WTC11 (cell line): ENCODE measurements around the gene DHX34. TPM values are rescaled to one million over a fixed set of nuclear protein-coding genes. Genes with fewer than 3 reads are reported as not detected.
A peak's percentile ranks its signal among the peaks of the same experiment; 100 is the strongest.

Source experiments
- ATAC-seq: fragments of 200-7000 bp; cut with Tn5 transposase; 2 replicates; pipeline ENCODE4 v1.10.0; 2021; ENCODE audit warnings: mild to moderate bottlenecking, moderate library complexity
- CTCF ChIA-PET: fragments of 300-600 bp; sonication (Branson Sonifier 250); formaldehyde crosslinking; loops from one replicate; lab custom pipeline; 2021; ENCODE audit warnings: antibody characterized with exemption; lab: Charles Lee
- POLR2A ChIA-PET: fragments of 350-600 bp; sonication (Branson Sonifier 250); formaldehyde crosslinking; loops from one replicate; lab custom pipeline; 2021; ENCODE audit warnings: antibody characterized with exemption; lab: Charles Lee
- DNase-seq: peaks from one replicate; pipeline ENCODE4 v3.0.0; 2021; ENCODE audit warnings: low spot score
- H3K27ac Mint-ChIP-seq: 2 replicates; pipeline ENCODE4 v1.8.0; 2021; ENCODE audit warnings: mixed read lengths
- H3K27me3 Mint-ChIP-seq: 2 replicates; pipeline ENCODE4 v1.8.0; 2021; ENCODE audit warnings: low read depth, mild to moderate bottlenecking, moderate library complexity, mixed read lengths
- H3K36me3 Mint-ChIP-seq: 2 replicates; pipeline ENCODE4 v1.8.0; 2021; ENCODE audit warnings: mixed read lengths
- H3K4me1 Mint-ChIP-seq: 2 replicates; pipeline ENCODE4 v1.8.0; 2022; ENCODE audit warnings: mixed read lengths
- H3K4me3 Mint-ChIP-seq: 2 replicates; pipeline ENCODE4 v1.8.0; 2021; ENCODE audit warnings: mild to moderate bottlenecking, moderate library complexity, mixed read lengths
- H3K9me3 Mint-ChIP-seq: 2 replicates; pipeline ENCODE4 v1.8.0; 2021; ENCODE audit warnings: mixed read lengths
- ATF2 ChIP-seq: sonication (generic); formaldehyde crosslinking; IDR thresholded peaks from 2 replicates; pipeline ENCODE4 v1.8.1; 2022; ENCODE audit warnings: low read depth, missing genetic modification reagents, borderline replicate concordance
- CREB1 ChIP-seq: sonication (generic); formaldehyde crosslinking; IDR thresholded peaks from 2 replicates; pipeline ENCODE4 v1.8.0; 2023; ENCODE audit warnings: mild to moderate bottlenecking, missing genetic modification reagents
- ELF4 ChIP-seq: sonication (generic); formaldehyde crosslinking; IDR thresholded peaks from 2 replicates; pipeline ENCODE4 v1.8.1; 2022; ENCODE audit warnings: low read depth, mild to moderate bottlenecking, moderate library complexity, missing genetic modification reagents
- FOXK1 ChIP-seq: sonication (generic); formaldehyde crosslinking; IDR thresholded peaks from 2 replicates; pipeline ENCODE4 v1.8.0; 2022; ENCODE audit warnings: mild to moderate bottlenecking, moderate library complexity, missing genetic modification reagents
- FOXP1 ChIP-seq: sonication (generic); formaldehyde crosslinking; IDR thresholded peaks from 2 replicates; pipeline ENCODE4 v1.8.0; 2022; ENCODE audit warnings: missing genetic modification reagents, mild to moderate bottlenecking, moderate library complexity, borderline replicate concordance
- GTF2I ChIP-seq: fragments of 250-450 bp; sonication (Bioruptor Pico); conservative IDR thresholded peaks from 2 replicates; pipeline ENCODE4 v1.4.0; 2021; ENCODE audit warnings: mild to moderate bottlenecking
- HMGXB4 ChIP-seq: sonication (generic); formaldehyde crosslinking; IDR thresholded peaks from 2 replicates; pipeline ENCODE4 v1.8.1; 2023; ENCODE audit warnings: mild to moderate bottlenecking, moderate library complexity, missing genetic modification reagents
- NFATC4 ChIP-seq: fragments of 250-450 bp; sonication (Bioruptor Pico); IDR thresholded peaks from 2 replicates; pipeline ENCODE4 v1.9.0; 2021; ENCODE audit warnings: mild to moderate bottlenecking
- NFE2L1 ChIP-seq: sonication (generic); formaldehyde crosslinking; IDR thresholded peaks from 2 replicates; pipeline ENCODE4 v1.8.1; 2023; ENCODE audit warnings: missing genetic modification reagents
- NFYB ChIP-seq: sonication (generic); formaldehyde crosslinking; conservative IDR thresholded peaks from 2 replicates; pipeline ENCODE4 v1.8.0; 2022; ENCODE audit warnings: low read depth, missing genetic modification reagents
- NR1H2 ChIP-seq: sonication (generic); formaldehyde crosslinking; IDR thresholded peaks from 2 replicates; pipeline ENCODE4 v1.9.0; 2021; ENCODE audit warnings: mild to moderate bottlenecking, moderate library complexity, missing genetic modification reagents
- NR2C2 ChIP-seq: sonication (generic); formaldehyde crosslinking; IDR thresholded peaks from 2 replicates; pipeline ENCODE4 v1.8.0; 2022; ENCODE audit warnings: mild to moderate bottlenecking, missing genetic modification reagents
- OVOL2 ChIP-seq: fragments of 250-450 bp; sonication (Bioruptor Pico); IDR thresholded peaks from 2 replicates; pipeline ENCODE4 v1.9.0; 2021; ENCODE audit warnings: mild to moderate bottlenecking, borderline replicate concordance
- RELA ChIP-seq: sonication (generic); formaldehyde crosslinking; IDR thresholded peaks from 2 replicates; pipeline ENCODE4 v1.8.1; 2022; ENCODE audit warnings: missing genetic modification reagents, mild to moderate bottlenecking, borderline replicate concordance
- SMAD3 ChIP-seq: sonication (generic); formaldehyde crosslinking; IDR thresholded peaks from 2 replicates; pipeline ENCODE4 v1.8.0; 2022; ENCODE audit warnings: missing genetic modification reagents, mild to moderate bottlenecking, borderline replicate concordance
- SMAD4 ChIP-seq: sonication (generic); formaldehyde crosslinking; IDR thresholded peaks from 2 replicates; pipeline ENCODE4 v1.8.0; 2022; ENCODE audit warnings: mild to moderate bottlenecking, missing genetic modification reagents
- TCF7 ChIP-seq: sonication (generic); formaldehyde crosslinking; IDR thresholded peaks from 2 replicates; pipeline ENCODE4 v1.8.0; 2022; ENCODE audit warnings: mild to moderate bottlenecking, low read depth, missing genetic modification reagents, moderate library complexity
- TP53 ChIP-seq: sonication (generic); formaldehyde crosslinking; IDR thresholded peaks from 2 replicates; pipeline ENCODE4 v1.8.1; 2023; ENCODE audit warnings: mild to moderate bottlenecking, missing genetic modification reagents
- ZBTB21 ChIP-seq: sonication (generic); formaldehyde crosslinking; IDR thresholded peaks from 2 replicates; pipeline ENCODE4 v1.8.1; 2023; ENCODE audit warnings: mild to moderate bottlenecking, missing genetic modification reagents, borderline replicate concordance
- ZNF121 ChIP-seq: sonication (generic); formaldehyde crosslinking; IDR thresholded peaks from 2 replicates; pipeline ENCODE4 v1.8.0; 2023; ENCODE audit warnings: missing genetic modification reagents
- ZNF263 ChIP-seq: sonication (generic); formaldehyde crosslinking; IDR thresholded peaks from 2 replicates; pipeline ENCODE4 v1.8.1; 2022; ENCODE audit warnings: low read depth, mild to moderate bottlenecking, moderate library complexity, missing genetic modification reagents
- ZNF317 ChIP-seq: sonication (generic); formaldehyde crosslinking; IDR thresholded peaks from 2 replicates; pipeline ENCODE4 v1.8.1; 2023; ENCODE audit warnings: low read depth, mild to moderate bottlenecking, moderate library complexity, missing genetic modification reagents, borderline replicate concordance
- ZNF396 ChIP-seq: fragments of 250-450 bp; sonication (Bioruptor Pico); IDR thresholded peaks from 2 replicates; pipeline ENCODE4 v1.8.0; 2021; ENCODE audit warnings: mild to moderate bottlenecking, moderate library complexity, borderline replicate concordance
- ZNF671 ChIP-seq: fragments of 250-450 bp; sonication (Bioruptor Pico); IDR thresholded peaks from 2 replicates; pipeline ENCODE4 v1.8.0; 2021; ENCODE audit warnings: mild to moderate bottlenecking
- total RNA-seq: library from RNA; stranded (reverse); gene quantifications from 3 replicates; pipeline ENCODE4 v1.2.3, GENCODE V29; 2021
- TF ChIP-seq, protein P1 (sequence below): sonication (generic); formaldehyde crosslinking; IDR thresholded peaks from 2 replicates; pipeline ENCODE4 v1.8.1; 2022; ENCODE audit warnings: low read depth, mild to moderate bottlenecking, moderate library complexity, missing genetic modification reagents, borderline replicate concordance

Gene DHX34
- total RNA-seq, 1 experiment from 2014 or later = 35.6 TPM

DNA sequence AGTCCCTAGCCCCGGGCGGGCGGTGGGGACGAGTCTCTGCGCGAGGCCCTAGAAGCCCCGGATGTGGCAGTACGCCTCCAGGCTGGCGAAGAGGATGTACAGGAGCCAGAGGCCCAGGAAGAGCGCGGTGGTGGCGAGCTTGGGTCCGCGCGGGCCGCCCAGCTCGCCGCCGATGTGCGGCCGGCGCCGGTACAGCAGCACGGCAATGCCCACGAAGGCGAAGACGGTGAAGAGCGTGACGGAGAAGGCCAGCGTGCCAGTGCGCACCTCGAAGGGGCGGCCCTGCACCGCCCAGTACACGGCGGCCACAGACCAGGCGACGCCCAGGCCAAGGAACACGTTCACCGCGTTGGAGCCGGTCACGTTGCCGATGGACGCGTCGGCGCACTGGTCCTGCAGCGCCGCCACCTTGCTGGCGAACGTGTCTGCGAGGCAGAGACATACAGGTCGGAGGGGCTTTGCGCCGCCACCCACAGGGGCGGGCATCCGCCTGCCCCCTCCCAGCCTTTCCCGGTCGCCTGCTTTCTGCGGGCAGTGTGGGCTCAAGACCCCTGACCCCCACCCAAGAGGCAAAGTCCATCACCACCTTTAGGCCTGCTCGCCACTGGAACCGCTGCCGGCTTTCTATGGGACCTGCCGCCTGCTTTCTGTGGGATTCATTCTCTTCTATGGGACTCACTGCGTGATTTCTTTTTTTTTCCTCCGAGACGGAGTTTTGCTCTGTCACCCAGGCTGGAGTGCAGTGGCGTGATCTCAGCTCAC, 81.1 kb downstream of the DHX34 start (continued):
- TF ChIP-seq ZNF317 (CRISPR knock-in tag) (peak; percentile 60; the same call in 1 of the 2 replicates), ATF2 (no peak), FOXK1 (CRISPR knock-in tag) (peak; percentile 90), ZNF121 (CRISPR knock-in tag) (no peak; the same call in 1 of the 2 replicates), NFATC4 (CRISPR knock-in tag) (no peak), ZNF263 (no peak), OVOL2 (CRISPR knock-in tag) (no peak), NFYB (CRISPR knock-in tag) (no peak; the same call in 1 of the 2 replicates), RELA (CRISPR knock-in tag) (peak; percentile 97), TCF7 (CRISPR knock-in tag) (peak; percentile 82; the same call in 1 of the 2 replicates), SMAD3 (CRISPR knock-in tag) (peak; percentile 72; the same call in 1 of the 2 replicates), ELF4 (CRISPR knock-in tag) (no peak), NR2C2 (CRISPR knock-in tag) (peak; percentile 36; the same call in 1 of the 2 replicates), NR1H2 (CRISPR knock-in tag) (no peak), CREB1 (peak; percentile 67; the same call in 1 of the 2 replicates)
- TF ChIP-seq, protein P1, sequence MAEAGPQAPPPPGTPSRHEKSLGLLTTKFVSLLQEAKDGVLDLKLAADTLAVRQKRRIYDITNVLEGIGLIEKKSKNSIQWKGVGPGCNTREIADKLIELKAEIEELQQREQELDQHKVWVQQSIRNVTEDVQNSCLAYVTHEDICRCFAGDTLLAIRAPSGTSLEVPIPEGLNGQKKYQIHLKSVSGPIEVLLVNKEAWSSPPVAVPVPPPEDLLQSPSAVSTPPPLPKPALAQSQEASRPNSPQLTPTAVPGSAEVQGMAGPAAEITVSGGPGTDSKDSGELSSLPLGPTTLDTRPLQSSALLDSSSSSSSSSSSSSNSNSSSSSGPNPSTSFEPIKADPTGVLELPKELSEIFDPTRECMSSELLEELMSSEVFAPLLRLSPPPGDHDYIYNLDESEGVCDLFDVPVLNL = 0 out of 2 replicates have a peak, but pooled peaks have one; percentile 19
- TF ChIP-seq, all 79 proteins: peak for 37

GRCh38 chr19:47432091-47432490, 83.0 kb downstream of the DHX34 start:
- ATAC-seq = no peak
- H3K27me3 Mint-ChIP-seq = peaks cover 46% of the 10 kb centered on the region
- ChIA-PET POLR2A (no interaction called here), CTCF (interaction anchor here (0.7 to 3.5 kb wide), 8 partner anchors 13 to 281 kb away, joined by 3 to 14 read pairs (median 8); partner anchors contain the start of genes DHX34, EHD2, KPTN and NAPA)
- H3K36me3 Mint-ChIP-seq = no peaks in the 10 kb centered on the region; the same call in 1 of the 2 replicates
- H3K4me3 Mint-ChIP-seq = no peak overlapping the region
- no peaks in the 10 kb centered on the region for H3K9me3 Mint-ChIP-seq
- no peak overlapping the region for H3K27ac Mint-ChIP-seq
- no peak for DNase-seq
- TF ChIP-seq ZNF396 (CRISPR knock-in tag) (no peak), NR2C2 (CRISPR knock-in tag) (no peak), FOXP1 (CRISPR knock-in tag) (no peak), ZNF671 (CRISPR knock-in tag) (no peak), ATF2 (no peak), NR1H2 (CRISPR knock-in tag) (no peak), SMAD4 (CRISPR knock-in tag) (no peak), TP53 (CRISPR knock-in tag) (no peak), NFE2L1 (CRISPR knock-in tag) (no peak), HMGXB4 (CRISPR knock-in tag) (no peak), ZBTB21 (CRISPR knock-in tag) (no peak), GTF2I (CRISPR knock-in tag) (no peak)
- peaks cover 10% of the 10 kb centered on the region; the same call in 1 of the 2 replicates for H3K4me1 Mint-ChIP-seq
